ENCODE data around the gene SPOCK3. TPM values are rescaled to one million over a fixed set of nuclear protein-coding genes. Genes with fewer than 3 reads are reported as not detected.

The SPOCK3 gene
- total RNA-seq, 1 experiment from 2014 or later: 0.24 TPM

GRCh38 chr4:166956484-166956883, 277.8 kb downstream of the SPOCK3 start:
- Mint-ChIP-seq H3K27ac (no peak overlapping the region), H3K9me3 (peaks cover 14% of the 10 kb centered on the region), H3K4me1 (no peaks in the 10 kb centered on the region), H3K4me3 (no peak overlapping the region), H3K36me3 (peaks cover 15% of the 10 kb centered on the region; the same call in 1 of the 2 replicates), H3K27me3 (ENCODE audit: low read depth) (no peaks in the 10 kb centered on the region; the same call in 1 of the 2 replicates)
- no peak for TF ChIP-seq AFF4 (CRISPR knock-in tag; IDR thresholded peaks at IDR 0.05; ENCODE audit: borderline replicate concordance)
- no peak for TF ChIP-seq JUN (CRISPR knock-in tag; IDR thresholded peaks at IDR 0.05)
- no peak for TF ChIP-seq ZNF138 (CRISPR knock-in tag; conservative IDR thresholded peaks at IDR 0.05)
- TF ChIP-seq USF1 (CRISPR knock-in tag; IDR thresholded peaks at IDR 0.05): no peak
- TF ChIP-seq TCF7 (CRISPR knock-in tag; IDR thresholded peaks at IDR 0.05; ENCODE audit: low read depth): no peak
- TF ChIP-seq ZNF263 (CRISPR knock-in tag; IDR thresholded peaks at IDR 0.05; ENCODE audit: low read depth): no peak
- TF ChIP-seq KAT7 (CRISPR knock-in tag; IDR thresholded peaks at IDR 0.05; ENCODE audit: borderline replicate concordance): no peak
- TF ChIP-seq ZNF317 (CRISPR knock-in tag; IDR thresholded peaks at IDR 0.05; ENCODE audit: borderline replicate concordance, low read depth): no peak
- no peak for TF ChIP-seq ZBTB43 (CRISPR knock-in tag; IDR thresholded peaks at IDR 0.05)
- TF ChIP-seq CBFB (CRISPR knock-in tag; IDR thresholded peaks at IDR 0.05; ENCODE audit: low read depth): no peak
- TF ChIP-seq FOXP1 (CRISPR knock-in tag; IDR thresholded peaks at IDR 0.05; ENCODE audit: borderline replicate concordance): no peak
- TF ChIP-seq GABPB1 (CRISPR knock-in tag; IDR thresholded peaks at IDR 0.05): no peak
- TF ChIP-seq AR (CRISPR knock-in tag; IDR thresholded peaks at IDR 0.05): no peak
- TF ChIP-seq ELF4 (CRISPR knock-in tag; IDR thresholded peaks at IDR 0.05; ENCODE audit: low read depth): no peak
- no peak for TF ChIP-seq NFATC4 (CRISPR knock-in tag; IDR thresholded peaks at IDR 0.05)
- no peak for TF ChIP-seq ZNF532 (CRISPR knock-in tag; IDR thresholded peaks at IDR 0.05; ENCODE audit: borderline replicate concordance)
- no peak for TF ChIP-seq STAT6 (CRISPR knock-in tag; conservative IDR thresholded peaks at IDR 0.05; ENCODE audit: low read depth)
- TF ChIP-seq ZNF512 (CRISPR knock-in tag; IDR thresholded peaks at IDR 0.05; ENCODE audit: borderline replicate concordance): no peak
- TF ChIP-seq ZNF423 (CRISPR knock-in tag; IDR thresholded peaks at IDR 0.05): no peak
- ATAC-seq (no peak), DNase-seq (ENCODE audit: low spot score) (no peak)
- CTCF ChIA-PET: no interaction called here
- POLR2A ChIA-PET: no interaction called here

Measured in WTC11 (cell line).